ENCODE data around the gene CCDC15.
"Not testable (repeated sequence)": the region's sequence is repeated elsewhere in the genome, so short reads cannot be mapped to it uniquely, and the experiment has no call there.

The CCDC15 gene

GRCh38 chr11:125088123-125088522, 134.1 kb downstream of the CCDC15 start:
- Histone ChIP-seq H3K79me2 (ENCODE audit: low read length) (no peaks in the 10 kb centered on the region), H3K4me1 (ENCODE audit: low read length) (no peaks in the 10 kb centered on the region)

GRCh38 chr11:125088576-125089455, 134.8 kb downstream of the CCDC15 start:
- no peaks in the 10 kb centered on the region for H3K9me2 ChIP-seq (replicated peaks; ENCODE audit: insufficient read depth, low read length)
- H3K4me3 ChIP-seq (ENCODE audit: low read length): no peak overlapping the region
- H3K4me2 ChIP-seq (ENCODE audit: low read depth, low read length): no peak overlapping the region
- H4K20me1 ChIP-seq (ENCODE audit: insufficient read depth, low read length): no peaks in the 10 kb centered on the region
- H3K9me3 ChIP-seq (replicated peaks; ENCODE audit: insufficient read depth, low read length): no peaks in the 10 kb centered on the region
- H3F3A ChIP-seq (ENCODE audit: insufficient read depth, low read length): no peaks in the 10 kb centered on the region
- no peaks in the 10 kb centered on the region for H3K79me2 ChIP-seq (ENCODE audit: low read length)
- no peak for DNase-seq
- no peak for TF ChIP-seq EZH2phosphoT487 (IDR thresholded peaks at IDR 0.05; ENCODE audit: low read length)
- no peak for TF ChIP-seq CTCF (IDR thresholded peaks at IDR 0.05; ENCODE audit: low read length)
- TF ChIP-seq EZH2 (optimal IDR thresholded peaks at IDR 0.05; ENCODE audit: low read depth, low read length): no peak
- no peaks in the 10 kb centered on the region for H3K27me3 ChIP-seq (replicated peaks; ENCODE audit: insufficient read depth, low read length)
- no peaks in the 10 kb centered on the region for H3K36me3 ChIP-seq (replicated peaks; ENCODE audit: insufficient read depth, low read length)
- no peak overlapping the region for H3K27ac ChIP-seq (ENCODE audit: low read length)
- no peaks in the 10 kb centered on the region for H3K4me1 ChIP-seq (ENCODE audit: low read length)
- no peak overlapping the region for H2AFZ ChIP-seq (ENCODE audit: low read length)
- no peak overlapping the region for H3K9ac ChIP-seq (ENCODE audit: low read length)

More at GRCh38 chr11:125088123-125088522, 134.1 kb downstream of the CCDC15 start:
- Histone ChIP-seq H3K4me2 (ENCODE audit: low read depth, low read length) (no peak overlapping the region), H3K9me3 (replicated peaks; ENCODE audit: insufficient read depth, low read length) (no peaks in the 10 kb centered on the region), H3F3A (ENCODE audit: insufficient read depth, low read length) (no peaks in the 10 kb centered on the region), H4K20me1 (ENCODE audit: insufficient read depth, low read length) (no peaks in the 10 kb centered on the region), H3K4me3 (ENCODE audit: low read length) (no peak overlapping the region), H3K9me2 (replicated peaks; ENCODE audit: insufficient read depth, low read length) (no peaks in the 10 kb centered on the region), H2AFZ (ENCODE audit: low read length) (no peak overlapping the region), H3K27me3 (replicated peaks; ENCODE audit: insufficient read depth, low read length) (no peaks in the 10 kb centered on the region), H3K9ac (ENCODE audit: low read length) (no peak overlapping the region), H3K27ac (ENCODE audit: low read length) (no peak overlapping the region), H3K36me3 (replicated peaks; ENCODE audit: insufficient read depth, low read length) (no peaks in the 10 kb centered on the region)
- DNase-seq: no peak
- TF ChIP-seq EZH2phosphoT487 (IDR thresholded peaks at IDR 0.05; ENCODE audit: low read length) (no peak), CTCF (IDR thresholded peaks at IDR 0.05; ENCODE audit: low read length) (no peak), EZH2 (optimal IDR thresholded peaks at IDR 0.05; ENCODE audit: low read depth, low read length) (no peak)

- H3K27me3 ChIP-seq (replicated peaks; ENCODE audit: insufficient read depth, low read length); H3K9ac ChIP-seq (ENCODE audit: low read length); H2AFZ ChIP-seq (ENCODE audit: low read length); H3K4me1 ChIP-seq (ENCODE audit: low read length); H3K36me3 ChIP-seq (replicated peaks; ENCODE audit: insufficient read depth, low read length); H3K27ac ChIP-seq (ENCODE audit: low read length); H4K20me1 ChIP-seq (ENCODE audit: insufficient read depth, low read length); H3K9me3 ChIP-seq (replicated peaks; ENCODE audit: insufficient read depth, low read length); H3K79me2 ChIP-seq (ENCODE audit: low read length); H3K4me3 ChIP-seq (ENCODE audit: low read length); H3F3A ChIP-seq (ENCODE audit: insufficient read depth, low read length); DNase-seq; H3K4me2 ChIP-seq (ENCODE audit: low read depth, low read length); H3K9me2 ChIP-seq (replicated peaks; ENCODE audit: insufficient read depth, low read length): not testable (repeated sequence)
Measured at GRCh38 chr11:125089481-125089880, 135.5 kb downstream of the CCDC15 start.

GRCh38 chr11:125090151-125090550, 136.1 kb downstream of the CCDC15 start:
- H2AFZ ChIP-seq (ENCODE audit: low read length); H3K9me2 ChIP-seq (replicated peaks; ENCODE audit: insufficient read depth, low read length); H3K9ac ChIP-seq (ENCODE audit: low read length); H3K4me1 ChIP-seq (ENCODE audit: low read length); H3K27ac ChIP-seq (ENCODE audit: low read length); H3K36me3 ChIP-seq (replicated peaks; ENCODE audit: insufficient read depth, low read length); DNase-seq; H3K27me3 ChIP-seq (replicated peaks; ENCODE audit: insufficient read depth, low read length); H3K4me2 ChIP-seq (ENCODE audit: low read depth, low read length); H3K79me2 ChIP-seq (ENCODE audit: low read length); H3K9me3 ChIP-seq (replicated peaks; ENCODE audit: insufficient read depth, low read length); H3K4me3 ChIP-seq (ENCODE audit: low read length); H3F3A ChIP-seq (ENCODE audit: insufficient read depth, low read length); H4K20me1 ChIP-seq (ENCODE audit: insufficient read depth, low read length): not testable (repeated sequence)
